Gastrocnemius medialis (tissue), 4 donors: ENCODE results near the gene NINJ2.

ENCODE experiments used
- POLR2A ChIP-seq, 2 donors: fragments of 450-650 bp; IDR thresholded peaks; one replicate each; pipeline ENCODE4 v1.6.1; 2017; ENCODE audit warnings: antibody characterized with exemption in 2 of 2, mild to moderate bottlenecking in 2 of 2, moderate library complexity in 2 of 2
- TF ChIP-seq, protein P1 (sequence below), 5 experiments: fragments of 450-650 bp in 3 of 5; fragments of 200-600 bp in 2 of 5; sonication (generic) in 2 of 5; IDR thresholded peaks in 4 of 5; conservative IDR thresholded peaks in 1 of 5; 1 replicate in 4 of 5; 2 replicates in 1 of 5; pipeline ENCODE4 v1.5.1; 2016 to 2019; ENCODE audit warnings: antibody characterized with exemption in 5 of 5, mild to moderate bottlenecking in 3 of 5, moderate library complexity in 3 of 5

DNA sequence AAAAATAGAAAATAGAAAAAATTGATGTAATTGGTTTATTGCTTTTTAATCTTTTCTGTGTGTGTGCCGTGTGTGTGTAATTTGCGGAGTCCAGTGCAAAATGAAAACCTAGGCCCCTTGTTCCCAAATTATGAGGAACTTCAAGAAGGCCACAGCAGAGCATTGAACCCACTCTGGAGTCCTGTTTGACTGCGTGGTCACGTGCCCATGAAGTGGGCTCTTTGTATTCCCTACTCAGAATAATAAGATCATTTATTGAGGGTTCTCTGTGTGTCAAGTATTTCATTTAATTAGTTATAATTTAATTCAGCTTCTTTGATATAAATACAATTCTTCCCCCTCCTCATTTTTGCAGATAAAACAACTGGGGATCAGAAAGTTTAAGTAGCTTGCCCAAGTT lies 12.3 kb upstream of the NINJ2 start:
- TF ChIP-seq, protein P1, sequence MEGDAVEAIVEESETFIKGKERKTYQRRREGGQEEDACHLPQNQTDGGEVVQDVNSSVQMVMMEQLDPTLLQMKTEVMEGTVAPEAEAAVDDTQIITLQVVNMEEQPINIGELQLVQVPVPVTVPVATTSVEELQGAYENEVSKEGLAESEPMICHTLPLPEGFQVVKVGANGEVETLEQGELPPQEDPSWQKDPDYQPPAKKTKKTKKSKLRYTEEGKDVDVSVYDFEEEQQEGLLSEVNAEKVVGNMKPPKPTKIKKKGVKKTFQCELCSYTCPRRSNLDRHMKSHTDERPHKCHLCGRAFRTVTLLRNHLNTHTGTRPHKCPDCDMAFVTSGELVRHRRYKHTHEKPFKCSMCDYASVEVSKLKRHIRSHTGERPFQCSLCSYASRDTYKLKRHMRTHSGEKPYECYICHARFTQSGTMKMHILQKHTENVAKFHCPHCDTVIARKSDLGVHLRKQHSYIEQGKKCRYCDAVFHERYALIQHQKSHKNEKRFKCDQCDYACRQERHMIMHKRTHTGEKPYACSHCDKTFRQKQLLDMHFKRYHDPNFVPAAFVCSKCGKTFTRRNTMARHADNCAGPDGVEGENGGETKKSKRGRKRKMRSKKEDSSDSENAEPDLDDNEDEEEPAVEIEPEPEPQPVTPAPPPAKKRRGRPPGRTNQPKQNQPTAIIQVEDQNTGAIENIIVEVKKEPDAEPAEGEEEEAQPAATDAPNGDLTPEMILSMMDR (IDR thresholded peaks at IDR 0.05 in 4 of 5, conservative IDR thresholded peaks at IDR 0.05 in 1 of 5), result no peak
- TF ChIP-seq POLR2A (IDR thresholded peaks at IDR 0.05), result no peak
